ENCODE measurements around the gene CLASP1. TPM values are rescaled to one million over a fixed set of nuclear protein-coding genes. Genes with fewer than 3 reads are reported as not detected.
A peak's percentile ranks its signal among the peaks of the same experiment; 100 is the strongest.

Gene CLASP1
- total and polyA plus RNA-seq, 9 donors = 40.3 to 67.9 (median 51.7) TPM

GRCh38 chr2:121372721-121373353 lies 276.4 kb downstream of the CLASP1 start:
- no peaks in the 10 kb centered on the region for H3K4me1 ChIP-seq (ENCODE audit: control insufficient read depth, insufficient read depth, low read length)
- H3K36me3 ChIP-seq (ENCODE audit: control insufficient read depth, insufficient read depth, low read length) = peaks cover 65% of the 10 kb centered on the region
- no peak overlapping the region for H3K27ac ChIP-seq (ENCODE audit: low read length)
- no peak overlapping the region for H3K4me3 ChIP-seq (ENCODE audit: low read length)
- H3K9me3 ChIP-seq (replicated peaks; ENCODE audit: control insufficient read depth, low read depth, low read length) = no peaks in the 10 kb centered on the region
- DNase-seq = no peak
- no peaks in the 10 kb centered on the region for H3K27me3 ChIP-seq (ENCODE audit: control insufficient read depth, insufficient read depth, low read length)
- 82% methylated on average over 3 of the region's 7 CpGs for WGBS (ENCODE audit: insufficient coverage)

GRCh38 chr2:121372082-121372481 lies 277.2 kb downstream of the CLASP1 start:
- Histone ChIP-seq H3K4me3 (ENCODE audit: low read length) (no peak overlapping the region), H3K4me1 (ENCODE audit: control insufficient read depth, insufficient read depth, low read length) (no peaks in the 10 kb centered on the region), H3K9me3 (replicated peaks; ENCODE audit: control insufficient read depth, low read depth, low read length) (no peaks in the 10 kb centered on the region), H3K36me3 (ENCODE audit: control insufficient read depth, insufficient read depth, low read length) (peaks cover 72% of the 10 kb centered on the region), H3K27me3 (ENCODE audit: control insufficient read depth, insufficient read depth, low read length) (no peaks in the 10 kb centered on the region), H3K27ac (ENCODE audit: low read length) (no peak overlapping the region)
- no peak for DNase-seq

GRCh38 chr2:121368836-121369235 lies 280.4 kb downstream of the CLASP1 start:
- Histone ChIP-seq H3K27me3 (ENCODE audit: control insufficient read depth, insufficient read depth, low read length) (no peaks in the 10 kb centered on the region), H3K36me3 (ENCODE audit: control insufficient read depth, insufficient read depth, low read length) (peaks cover 72% of the 10 kb centered on the region), H3K9me3 (replicated peaks; ENCODE audit: control insufficient read depth, low read depth, low read length) (no peaks in the 10 kb centered on the region), H3K27ac (ENCODE audit: low read length) (no peak overlapping the region), H3K4me3 (ENCODE audit: low read length) (no peak overlapping the region), H3K4me1 (ENCODE audit: control insufficient read depth, insufficient read depth, low read length) (peaks cover 4% of the 10 kb centered on the region)
- DNase-seq = no peak

GRCh38 chr2:121368155-121368554 lies 281.1 kb downstream of the CLASP1 start:
- no peak for DNase-seq
- Histone ChIP-seq H3K27me3 (ENCODE audit: control insufficient read depth, insufficient read depth, low read length) (no peaks in the 10 kb centered on the region), H3K27ac (ENCODE audit: low read length) (no peak overlapping the region), H3K4me3 (ENCODE audit: low read length) (no peak overlapping the region), H3K4me1 (ENCODE audit: control insufficient read depth, insufficient read depth, low read length) (peaks cover 8% of the 10 kb centered on the region), H3K9me3 (replicated peaks; ENCODE audit: control insufficient read depth, low read depth, low read length) (no peaks in the 10 kb centered on the region), H3K36me3 (ENCODE audit: control insufficient read depth, insufficient read depth, low read length) (peaks cover 70% of the 10 kb centered on the region)
- WGBS (ENCODE audit: insufficient coverage) = 90% methylated on average over 2 of the region's 7 CpGs

GRCh38 chr2:121367246-121367900 lies 281.9 kb downstream of the CLASP1 start:
- no peak for DNase-seq
- Histone ChIP-seq H3K27me3 (ENCODE audit: control insufficient read depth, insufficient read depth, low read length) (no peaks in the 10 kb centered on the region), H3K36me3 (ENCODE audit: control insufficient read depth, insufficient read depth, low read length) (peaks cover 70% of the 10 kb centered on the region), H3K4me3 (ENCODE audit: low read length) (no peak overlapping the region), H3K4me1 (ENCODE audit: control insufficient read depth, insufficient read depth, low read length) (peaks cover 15% of the 10 kb centered on the region), H3K9me3 (replicated peaks; ENCODE audit: control insufficient read depth, low read depth, low read length) (no peaks in the 10 kb centered on the region), H3K27ac (ENCODE audit: low read length) (no peak overlapping the region)
- 89% methylated on average over 15 of the region's 26 CpGs for WGBS (ENCODE audit: insufficient coverage)

GRCh38 chr2:121366040-121366439 lies 283.2 kb downstream of the CLASP1 start:
- H3K9me3 ChIP-seq (replicated peaks; ENCODE audit: control insufficient read depth, low read depth, low read length) = no peaks in the 10 kb centered on the region
- no peak overlapping the region for H3K4me3 ChIP-seq (ENCODE audit: low read length)
- peaks cover 22% of the 10 kb centered on the region for H3K4me1 ChIP-seq (ENCODE audit: control insufficient read depth, insufficient read depth, low read length)
- H3K36me3 ChIP-seq (ENCODE audit: control insufficient read depth, insufficient read depth, low read length) = peaks cover 72% of the 10 kb centered on the region
- no peak for DNase-seq
- H3K27me3 ChIP-seq (ENCODE audit: control insufficient read depth, insufficient read depth, low read length) = no peaks in the 10 kb centered on the region
- no peak overlapping the region for H3K27ac ChIP-seq (ENCODE audit: low read length)

- no peak overlapping the region for H3K4me3 ChIP-seq (ENCODE audit: low read length)
Measured at GRCh38 chr2:121365061-121365460, 284.2 kb downstream of the CLASP1 start.

GRCh38 chr2:121363632-121364420 lies 285.4 kb downstream of the CLASP1 start:
- WGBS (ENCODE audit: insufficient coverage) = 57% methylated on average over 2 of the region's 5 CpGs
- Histone ChIP-seq H3K27ac (ENCODE audit: low read length) (no peak overlapping the region), H3K36me3 (ENCODE audit: control insufficient read depth, insufficient read depth, low read length) (peaks cover 71% of the 10 kb centered on the region), H3K27me3 (ENCODE audit: control insufficient read depth, insufficient read depth, low read length) (no peaks in the 10 kb centered on the region), H3K4me1 (ENCODE audit: control insufficient read depth, insufficient read depth, low read length) (peaks cover 22% of the 10 kb centered on the region), H3K4me3 (ENCODE audit: low read length) (no peak overlapping the region), H3K9me3 (replicated peaks; ENCODE audit: control insufficient read depth, low read depth, low read length) (no peaks in the 10 kb centered on the region)
- DNase-seq = peak; percentile 44

More at GRCh38 chr2:121365061-121365460, 284.2 kb downstream of the CLASP1 start:
- Histone ChIP-seq H3K4me1 (ENCODE audit: control insufficient read depth, insufficient read depth, low read length) (peaks cover 22% of the 10 kb centered on the region), H3K36me3 (ENCODE audit: control insufficient read depth, insufficient read depth, low read length) (peaks cover 70% of the 10 kb centered on the region), H3K27ac (ENCODE audit: low read length) (no peak overlapping the region), H3K27me3 (ENCODE audit: control insufficient read depth, insufficient read depth, low read length) (no peaks in the 10 kb centered on the region), H3K9me3 (replicated peaks; ENCODE audit: control insufficient read depth, low read depth, low read length) (no peaks in the 10 kb centered on the region)
- no peak for DNase-seq
- 82% methylated on average over 13 of the region's 14 CpGs for WGBS (ENCODE audit: insufficient coverage)

GRCh38 chr2:121362774-121363173 lies 286.5 kb downstream of the CLASP1 start:
- peaks cover 64% of the 10 kb centered on the region for H3K36me3 ChIP-seq (ENCODE audit: control insufficient read depth, insufficient read depth, low read length)
- H3K27ac ChIP-seq (ENCODE audit: low read length) = peak overlapping the region; percentile 38
- H3K4me3 ChIP-seq (ENCODE audit: low read length) = no peak overlapping the region
- DNase-seq = peak; percentile 60
- no peaks in the 10 kb centered on the region for H3K27me3 ChIP-seq (ENCODE audit: control insufficient read depth, insufficient read depth, low read length)
- H3K9me3 ChIP-seq (replicated peaks; ENCODE audit: control insufficient read depth, low read depth, low read length) = no peaks in the 10 kb centered on the region
- 36% methylated on average over 4 of the region's 4 CpGs for WGBS (ENCODE audit: insufficient coverage)
- peaks cover 22% of the 10 kb centered on the region for H3K4me1 ChIP-seq (ENCODE audit: control insufficient read depth, insufficient read depth, low read length)

- Histone ChIP-seq H3K9me3 (replicated peaks; ENCODE audit: control insufficient read depth, low read depth, low read length) (no peaks in the 10 kb centered on the region), H3K4me3 (ENCODE audit: low read length) (no peak overlapping the region), H3K27ac (ENCODE audit: low read length) (peak overlapping the region; percentile 38), H3K4me1 (ENCODE audit: control insufficient read depth, insufficient read depth, low read length) (peaks cover 22% of the 10 kb centered on the region), H3K27me3 (ENCODE audit: control insufficient read depth, insufficient read depth, low read length) (no peaks in the 10 kb centered on the region), H3K36me3 (ENCODE audit: control insufficient read depth, insufficient read depth, low read length) (peaks cover 64% of the 10 kb centered on the region)
- WGBS (ENCODE audit: insufficient coverage) = no CpG with 5 or more reads among the region's 1 CpG
- DNase-seq = no peak
Measured at GRCh38 chr2:121362226-121362625, 287.0 kb downstream of the CLASP1 start.

Measured in muscle of leg (tissue), 11 donors.